KG1 (cell line): ENCODE measurements around the gene CHAF1A.

Experiments used
- DNase-seq: peaks from one replicate; lab custom pipeline; 2025; lab: John Stamatoyannopoulos, UW

CHAF1A gene

GRCh38 chr19:4380254-4380727, 22.1 kb upstream of the CHAF1A start:
- DNase-seq, result no peak

GRCh38 chr19:4385291-4386040, 17.0 kb upstream of the CHAF1A start:
- DNase-seq, result no peak

- DNase-seq, result no peak
These were observed 16.2 kb upstream of the CHAF1A start for GRCh38 chr19:4386041-4386782.

- DNase-seq, result no peak
These were observed 13.9 kb upstream of the CHAF1A start for GRCh38 chr19:4388337-4389063.

- no peak for DNase-seq
These were observed 13.4 kb upstream of the CHAF1A start for GRCh38 chr19:4389064-4389375.

- DNase-seq, result no peak
These were observed 12.9 kb upstream of the CHAF1A start for GRCh38 chr19:4389511-4390016.

GRCh38 chr19:4390017-4390566, 12.3 kb upstream of the CHAF1A start:
- DNase-seq, result no peak

- DNase-seq, result no peak
These were observed 11.7 kb upstream of the CHAF1A start for GRCh38 chr19:4390567-4391305.

GRCh38 chr19:4391306-4391693, 11.1 kb upstream of the CHAF1A start:
- DNase-seq, result no peak

- DNase-seq, result no peak
These were observed 10.5 kb upstream of the CHAF1A start for GRCh38 chr19:4391701-4392483.

- no peak for DNase-seq
These were observed 8.4 kb upstream of the CHAF1A start for GRCh38 chr19:4393947-4394590.

- DNase-seq, result no peak
These were observed 5.3 kb upstream of the CHAF1A start for GRCh38 chr19:4396949-4397783.

GRCh38 chr19:4399812-4400134, 2.7 kb upstream of the CHAF1A start:
- no peak for DNase-seq

GRCh38 chr19:4400135-4400936, 2.1 kb upstream of the CHAF1A start, which contains the start of gene SH3GL1:
SH3GL1 (minus strand) TSS chr19:4400547; CDS start chr19:4400368, 179 bp downstream.
- peak; percentile 89 for DNase-seq

- DNase-seq, result no peak
These were observed 670 bp upstream of the CHAF1A start for GRCh38 chr19:4401769-4402170.

GRCh38 chr19:4403005-4403761, 743 bp downstream of the CHAF1A start:
- DNase-seq, result no peak

GRCh38 chr19:4405977-4406376, 3.5 kb downstream of the CHAF1A start:
- no peak for DNase-seq

- no peak for DNase-seq
These were observed 4.2 kb downstream of the CHAF1A start for GRCh38 chr19:4406626-4407025.
